ENCODE results near the gene HMGB4.

HMGB4 gene

GRCh38 chr1:33902486-33903209 lies 38.8 kb downstream of the HMGB4 start:
- DNase-seq = no peak

- DNase-seq = no peak
These were observed 39.3 kb downstream of the HMGB4 start for GRCh38 chr1:33903210-33903589.

GRCh38 chr1:33905241-33905640 lies 41.4 kb downstream of the HMGB4 start:
- DNase-seq = no peak

- DNase-seq = no peak
These were observed 42.3 kb downstream of the HMGB4 start for GRCh38 chr1:33906156-33906555.

GRCh38 chr1:33908324-33908956 lies 44.6 kb downstream of the HMGB4 start:
- no peak for DNase-seq

Measured in activated CD4-positive, alpha-beta T cell treated with anti-CD3 and anti-CD28 coated beads, Interleukin-2, amount 50 U/mL, for 1 hour (primary cell).